HL-60 (cell line): ENCODE measurements around the gene NKX6-2.

Experiments used
- CTCF ChIP-seq: IDR thresholded peaks from one replicate; pipeline ENCODE4 v1.5.1; 2011; ENCODE audit warnings: low read length, control low read depth, inconsistent platforms; ENCODE audit not compliant: insufficient read depth
- POLR2AphosphoS5 ChIP-seq: IDR thresholded peaks from 2 replicates; pipeline ENCODE4 v1.6.1; 2012; ENCODE audit warnings: low read depth

GRCh38 chr10:132798876-132799275 is 12.9 kb upstream of the NKX6-2 start:
- TF ChIP-seq CTCF (no peak), POLR2AphosphoS5 (no peak)
